Pulmonary artery endothelial cell (primary cell): Measurements from ENCODE around the gene RASA1. TPM values are rescaled to one million over a fixed set of nuclear protein-coding genes. Genes with fewer than 3 reads are reported as not detected.
"Not testable (repeated sequence)": the region's sequence is repeated elsewhere in the genome, so short reads cannot be mapped to it uniquely, and the experiment has no call there.

Source experiments
- DNase-seq: peaks from one replicate; pipeline ENCODE4 v3.0.0-alpha.2; 2011; ENCODE audit warnings: low read depth, low spot score
- total RNA-seq: library from RNA; depleted of rRNA; stranded (reverse); fragments of >200 nt; gene quantifications from 2 replicates; pipeline ENCODE4 v1.2.3, GENCODE V29; 2014

The RASA1 gene
- 37.7 and 45.1 TPM in 2 replicates for total RNA-seq

GRCh38 chr5:87267574-87268125, at the start of gene RASA1:
Gene RASA1 (plus strand): TSS chr5:87267883. CDS start chr5:87268452, 569 bp downstream.
- peak; percentile 60 for DNase-seq

- no peak for DNase-seq
Measured at GRCh38 chr5:87229780-87230179, 37.9 kb upstream of the RASA1 start.

GRCh38 chr5:87231037-87231808, 36.5 kb upstream of the RASA1 start:
- no peak for DNase-seq

DNA sequence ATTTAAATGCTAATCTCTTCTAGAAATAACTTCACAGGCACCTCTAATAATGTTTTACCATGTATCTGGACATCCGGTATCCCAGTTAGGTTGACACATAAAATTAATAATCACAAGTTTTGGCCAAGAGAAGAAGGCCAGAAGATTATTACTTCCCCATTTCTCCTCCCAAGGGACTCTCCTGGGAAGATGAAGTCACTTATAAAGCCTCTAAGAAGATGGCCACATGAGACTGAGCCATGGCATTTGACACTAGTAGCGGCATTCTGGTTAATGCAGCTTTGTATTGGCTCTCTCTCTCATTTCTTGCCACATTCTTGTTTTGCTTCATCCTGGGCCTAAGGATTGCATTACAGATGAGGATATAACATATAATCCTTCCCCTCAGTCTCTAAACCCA, 34.5 kb upstream of the RASA1 start:
- DNase-seq, result no peak

DNA sequence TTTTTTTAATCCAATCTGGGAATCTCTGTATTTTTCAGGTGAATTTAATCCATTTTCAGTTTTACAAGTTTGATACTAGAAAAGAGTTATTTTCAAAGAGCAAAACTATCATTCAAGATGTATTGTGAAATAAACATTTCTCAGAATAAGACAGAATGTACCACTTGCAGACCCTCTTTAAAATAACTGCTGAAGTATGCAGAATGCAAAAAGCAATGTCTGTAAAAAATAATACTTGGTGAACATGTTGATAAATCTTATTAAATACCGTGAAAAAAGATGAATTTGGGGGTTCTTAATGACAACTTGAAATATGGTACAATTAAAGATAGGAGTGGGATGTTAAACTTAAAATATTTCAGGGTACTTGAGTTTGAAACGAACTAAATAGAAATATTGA, 26.1 kb upstream of the RASA1 start:
- no peak for DNase-seq

- no peak for DNase-seq
Measured at GRCh38 chr5:87242242-87242641, 25.4 kb upstream of the RASA1 start.

DNA sequence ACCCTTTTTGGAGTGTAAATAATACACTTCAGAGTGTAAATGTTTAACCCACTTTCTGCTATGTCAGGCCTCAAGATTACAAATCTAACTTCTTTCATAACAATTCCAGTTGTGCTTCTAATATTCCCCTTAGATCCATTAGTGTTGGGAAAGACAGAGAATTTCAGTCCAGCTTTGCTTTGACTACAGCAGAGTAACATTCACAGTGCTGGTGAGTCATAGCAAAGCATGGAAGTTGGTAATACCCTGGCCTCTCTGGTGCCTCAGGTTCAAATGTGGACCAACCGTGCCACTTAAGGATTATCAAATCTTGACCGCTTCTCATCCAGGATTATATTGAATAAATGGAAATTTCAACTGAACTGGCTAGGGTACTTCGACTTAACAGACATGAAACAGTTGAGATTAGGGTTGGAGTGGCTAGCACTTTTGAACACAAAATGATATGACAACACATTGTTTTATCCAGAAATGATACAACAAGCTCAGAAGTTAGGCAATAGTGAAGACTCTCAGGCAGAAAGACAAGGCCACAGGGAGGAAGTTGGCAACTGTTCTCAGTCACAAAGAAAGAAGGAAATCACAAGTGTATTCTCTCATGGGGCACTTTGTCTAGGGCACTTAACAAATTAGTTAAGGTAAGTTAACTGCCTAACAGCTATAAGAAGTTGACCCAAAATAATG, 24.4 kb upstream of the RASA1 start:
- peak; percentile 15 for DNase-seq

DNA sequence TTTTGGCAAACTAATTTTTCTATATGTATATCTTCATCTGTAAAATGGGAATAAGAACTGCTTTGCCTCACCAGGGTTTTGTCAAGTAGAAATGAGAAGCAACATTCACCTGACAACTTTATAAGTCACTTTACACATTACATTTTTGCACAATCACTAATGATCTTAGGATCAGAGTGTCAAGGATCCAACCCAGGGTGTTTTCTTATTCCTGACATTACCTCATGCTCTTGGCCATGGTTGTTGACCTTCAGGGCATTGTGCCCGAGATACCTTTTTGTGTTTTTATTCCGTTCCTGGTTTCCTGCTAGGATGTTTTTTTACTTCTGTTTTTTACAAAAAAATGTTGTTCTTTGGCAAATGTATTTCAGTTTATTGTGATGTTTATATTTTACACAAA, 22.2 kb upstream of the RASA1 start:
- peak; percentile 8 for DNase-seq

- peak; percentile 17 for DNase-seq
Measured at GRCh38 chr5:87246061-87246460, 21.6 kb upstream of the RASA1 start.

GRCh38 chr5:87252283-87252605, 15.4 kb upstream of the RASA1 start:
- no peak for DNase-seq

GRCh38 chr5:87254035-87254434, 13.6 kb upstream of the RASA1 start:
- no peak for DNase-seq

DNA sequence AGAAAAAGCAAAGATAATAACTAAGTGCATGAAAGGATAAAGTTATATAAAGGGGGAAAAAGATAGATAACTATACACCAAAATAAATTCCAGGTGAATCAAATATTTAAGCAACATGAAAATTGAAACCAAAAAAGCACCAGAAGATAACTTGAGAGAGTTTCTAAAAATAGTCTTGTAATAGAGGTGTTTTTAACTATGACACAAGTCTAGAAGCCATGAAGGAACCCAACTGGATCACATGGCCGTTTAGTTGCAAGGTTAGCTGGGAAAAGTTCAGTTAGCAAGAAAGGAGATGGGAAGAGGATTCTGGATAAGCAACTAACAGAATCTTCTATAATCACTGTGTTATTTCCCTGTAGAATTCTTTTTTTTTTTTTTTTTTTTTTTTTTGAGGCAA, 9.2 kb upstream of the RASA1 start:
- no peak for DNase-seq

- DNase-seq, result no peak
Measured at GRCh38 chr5:87260604-87261192, 7.0 kb upstream of the RASA1 start.

DNA sequence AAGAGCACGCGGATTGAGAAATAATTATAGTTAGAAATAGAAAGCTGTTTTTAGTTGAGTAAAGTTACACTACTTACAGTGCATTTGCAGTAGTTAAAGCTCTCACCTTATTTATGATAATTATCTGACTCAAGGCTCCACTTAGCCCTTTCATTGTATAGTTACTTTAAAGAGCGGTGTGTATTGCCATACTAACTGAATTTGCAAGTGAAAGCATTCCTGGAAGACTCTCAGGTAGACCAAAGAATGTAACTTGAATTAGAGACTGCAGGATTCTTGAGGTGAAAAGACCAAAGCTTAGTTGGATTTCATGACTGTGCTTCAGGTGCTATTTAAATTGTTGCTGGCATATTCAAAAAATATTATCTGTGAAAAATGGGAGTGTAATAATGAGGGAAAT, 4.2 kb upstream of the RASA1 start:
- DNase-seq, result no peak

DNA sequence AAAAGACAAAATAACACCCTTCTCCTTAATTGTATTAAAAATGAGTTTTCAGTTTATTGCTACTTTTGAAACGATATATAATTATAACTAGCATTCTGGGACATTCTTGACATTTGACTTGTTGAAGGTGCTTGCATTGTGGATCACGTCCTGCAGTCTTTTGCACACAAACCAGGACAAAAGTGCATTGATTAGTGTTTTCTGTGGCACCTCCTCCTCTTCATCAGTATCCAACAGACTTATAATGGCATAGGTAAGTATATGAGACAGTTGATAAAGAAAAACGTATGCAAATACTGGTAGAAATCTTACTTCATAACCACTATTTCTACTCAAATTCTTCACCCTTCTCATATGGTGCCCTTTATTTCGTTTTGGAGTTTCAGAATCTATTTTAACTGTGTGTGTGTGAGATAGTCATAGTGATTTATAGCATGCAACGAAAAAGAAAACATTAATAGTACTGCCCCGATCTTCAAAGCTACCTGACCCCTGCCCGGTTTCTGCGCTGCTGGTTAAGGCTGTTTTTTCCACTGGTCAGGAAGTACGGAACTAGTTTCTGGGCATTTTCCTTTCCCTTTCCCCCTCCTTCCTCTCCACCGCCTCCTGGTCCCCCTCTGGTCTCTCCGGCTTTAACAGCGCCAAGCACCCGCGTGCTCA, 639 bp upstream of the RASA1 start:
- no peak for DNase-seq

- DNase-seq, result peak; percentile 20
Measured at GRCh38 chr5:87268126-87268969, 665 bp downstream of the RASA1 start.

- no peak for DNase-seq
Measured at GRCh38 chr5:87268970-87269377, 1.3 kb downstream of the RASA1 start.

GRCh38 chr5:87270888-87271287, 3.2 kb downstream of the RASA1 start:
- DNase-seq, result not testable (repeated sequence)

- DNase-seq, result no peak
Measured at GRCh38 chr5:87276655-87277054, 9.0 kb downstream of the RASA1 start.

DNA sequence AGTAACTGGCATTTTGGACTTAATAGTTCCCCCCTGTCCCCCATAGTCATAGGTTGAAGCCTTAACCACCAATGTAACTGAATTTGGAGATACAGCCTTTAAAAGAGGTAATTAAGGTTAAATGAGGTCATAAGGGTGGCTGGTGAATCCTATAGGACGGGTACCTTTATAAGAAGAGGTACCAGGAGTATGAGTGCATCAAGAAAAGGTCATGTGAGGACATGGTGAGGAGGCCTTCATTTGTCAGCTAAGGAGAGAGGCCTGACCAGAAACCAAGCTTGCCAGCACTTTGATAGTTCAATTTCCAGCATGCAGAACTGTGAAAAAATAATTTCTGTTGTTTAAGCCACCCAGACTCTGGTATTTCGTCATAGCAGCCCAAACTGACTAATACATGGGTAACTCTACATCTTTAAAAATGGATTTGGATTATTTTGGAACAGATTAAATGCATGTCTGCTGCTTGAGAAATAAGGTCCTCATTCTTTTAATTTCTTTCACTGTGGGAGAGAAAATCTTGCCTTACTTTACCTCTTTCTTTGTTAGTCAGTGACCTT, 9.7 kb downstream of the RASA1 start:
- DNase-seq, result no peak
